Stomach (tissue), 4 donors: ENCODE measurements around the gene GNPTAB.

Experiments used
- EP300 ChIP-seq: sonication (generic); formaldehyde crosslinking; IDR thresholded peaks from one replicate; pipeline ENCODE4 v1.6.1; 2017; ENCODE audit warnings: antibody characterized with exemption
- POLR2A ChIP-seq, 4 donors: fragments of 450-650 bp; IDR thresholded peaks; one replicate each; pipeline ENCODE4 v1.6.1; 2016; ENCODE audit warnings: antibody characterized with exemption in 4 of 4, control low read depth in 2 of 4, mild to moderate bottlenecking in 1 of 4, moderate library complexity in 1 of 4
- POLR2AphosphoS5 ChIP-seq, 3 donors: sonication (generic); formaldehyde crosslinking; IDR thresholded peaks; one replicate each; pipeline ENCODE4 v1.6.1; 2016; ENCODE audit warnings: antibody characterized with exemption in 3 of 3
- TF ChIP-seq, protein P1 (sequence below), 7 experiments: fragments of 450-650 bp in 4 of 7; fragments of 200-600 bp in 3 of 7; sonication (generic) in 3 of 7; IDR thresholded peaks; one replicate each; pipeline ENCODE4 v1.5.1; 2016 to 2019; ENCODE audit warnings: antibody characterized with exemption in 7 of 7, control low read depth in 2 of 7, mild to moderate bottlenecking in 1 of 7

DNA sequence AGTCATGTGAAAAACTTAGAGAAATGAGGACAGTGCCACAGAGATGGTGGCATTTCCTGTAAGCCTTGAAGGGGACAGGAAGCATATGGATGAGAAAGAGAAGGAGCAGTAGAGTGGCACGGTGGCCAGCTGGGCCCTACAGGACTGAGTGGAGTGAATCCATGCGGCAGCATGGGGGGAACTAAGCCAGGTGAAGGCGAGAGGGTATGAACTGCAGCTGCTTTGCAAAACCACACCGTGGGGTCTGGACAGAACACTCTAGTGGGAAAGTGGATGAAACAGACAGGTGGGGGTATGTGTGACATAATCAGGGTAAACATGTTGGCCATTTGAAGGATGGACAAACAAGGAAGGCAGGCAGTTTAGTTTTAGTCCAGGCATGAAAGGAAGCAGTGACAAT, 81.1 kb downstream of the GNPTAB start:
- TF ChIP-seq, protein P1, sequence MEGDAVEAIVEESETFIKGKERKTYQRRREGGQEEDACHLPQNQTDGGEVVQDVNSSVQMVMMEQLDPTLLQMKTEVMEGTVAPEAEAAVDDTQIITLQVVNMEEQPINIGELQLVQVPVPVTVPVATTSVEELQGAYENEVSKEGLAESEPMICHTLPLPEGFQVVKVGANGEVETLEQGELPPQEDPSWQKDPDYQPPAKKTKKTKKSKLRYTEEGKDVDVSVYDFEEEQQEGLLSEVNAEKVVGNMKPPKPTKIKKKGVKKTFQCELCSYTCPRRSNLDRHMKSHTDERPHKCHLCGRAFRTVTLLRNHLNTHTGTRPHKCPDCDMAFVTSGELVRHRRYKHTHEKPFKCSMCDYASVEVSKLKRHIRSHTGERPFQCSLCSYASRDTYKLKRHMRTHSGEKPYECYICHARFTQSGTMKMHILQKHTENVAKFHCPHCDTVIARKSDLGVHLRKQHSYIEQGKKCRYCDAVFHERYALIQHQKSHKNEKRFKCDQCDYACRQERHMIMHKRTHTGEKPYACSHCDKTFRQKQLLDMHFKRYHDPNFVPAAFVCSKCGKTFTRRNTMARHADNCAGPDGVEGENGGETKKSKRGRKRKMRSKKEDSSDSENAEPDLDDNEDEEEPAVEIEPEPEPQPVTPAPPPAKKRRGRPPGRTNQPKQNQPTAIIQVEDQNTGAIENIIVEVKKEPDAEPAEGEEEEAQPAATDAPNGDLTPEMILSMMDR (IDR thresholded peaks at IDR 0.05), result no peak
- no peak for TF ChIP-seq POLR2A (IDR thresholded peaks at IDR 0.05)
- TF ChIP-seq POLR2AphosphoS5 (IDR thresholded peaks at IDR 0.05), result no peak
- no peak for TF ChIP-seq EP300
